ENCODE measurements around the gene GPR55.

The GPR55 gene

DNA sequence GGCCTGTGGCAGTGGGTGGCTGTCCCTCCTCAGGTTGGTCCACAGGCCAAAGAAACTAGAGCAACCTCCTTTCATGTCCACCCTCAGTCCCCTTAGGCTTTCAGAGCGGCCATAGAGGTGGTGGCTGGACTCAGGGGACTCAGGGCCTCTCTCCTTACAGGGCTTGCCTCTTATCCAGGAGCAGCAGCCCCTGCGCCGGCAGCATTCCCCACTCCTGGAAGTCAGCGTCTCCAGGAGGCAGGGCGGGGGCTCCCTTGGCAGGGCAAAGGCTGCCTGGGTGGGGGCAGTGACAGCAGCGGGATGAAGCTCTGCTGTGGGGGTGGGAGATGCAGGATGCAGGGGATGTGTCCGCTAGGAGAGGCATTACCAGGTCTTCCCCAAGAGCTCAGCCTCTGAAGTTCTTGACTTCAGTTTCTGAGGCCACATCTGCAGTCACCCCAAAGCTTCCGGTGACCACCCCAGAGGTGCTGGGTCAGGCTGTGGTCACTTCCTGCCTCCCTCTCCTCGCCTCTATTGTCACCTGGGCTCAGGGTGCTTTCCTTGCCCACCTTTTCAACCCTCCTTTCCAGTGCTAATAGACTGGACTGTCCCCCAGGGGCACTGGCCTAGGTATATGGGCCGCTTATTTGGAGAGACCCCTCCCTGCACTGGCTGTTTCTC is 8.6 kb upstream of the GPR55 start:
- DNase-seq = no peak

DNA sequence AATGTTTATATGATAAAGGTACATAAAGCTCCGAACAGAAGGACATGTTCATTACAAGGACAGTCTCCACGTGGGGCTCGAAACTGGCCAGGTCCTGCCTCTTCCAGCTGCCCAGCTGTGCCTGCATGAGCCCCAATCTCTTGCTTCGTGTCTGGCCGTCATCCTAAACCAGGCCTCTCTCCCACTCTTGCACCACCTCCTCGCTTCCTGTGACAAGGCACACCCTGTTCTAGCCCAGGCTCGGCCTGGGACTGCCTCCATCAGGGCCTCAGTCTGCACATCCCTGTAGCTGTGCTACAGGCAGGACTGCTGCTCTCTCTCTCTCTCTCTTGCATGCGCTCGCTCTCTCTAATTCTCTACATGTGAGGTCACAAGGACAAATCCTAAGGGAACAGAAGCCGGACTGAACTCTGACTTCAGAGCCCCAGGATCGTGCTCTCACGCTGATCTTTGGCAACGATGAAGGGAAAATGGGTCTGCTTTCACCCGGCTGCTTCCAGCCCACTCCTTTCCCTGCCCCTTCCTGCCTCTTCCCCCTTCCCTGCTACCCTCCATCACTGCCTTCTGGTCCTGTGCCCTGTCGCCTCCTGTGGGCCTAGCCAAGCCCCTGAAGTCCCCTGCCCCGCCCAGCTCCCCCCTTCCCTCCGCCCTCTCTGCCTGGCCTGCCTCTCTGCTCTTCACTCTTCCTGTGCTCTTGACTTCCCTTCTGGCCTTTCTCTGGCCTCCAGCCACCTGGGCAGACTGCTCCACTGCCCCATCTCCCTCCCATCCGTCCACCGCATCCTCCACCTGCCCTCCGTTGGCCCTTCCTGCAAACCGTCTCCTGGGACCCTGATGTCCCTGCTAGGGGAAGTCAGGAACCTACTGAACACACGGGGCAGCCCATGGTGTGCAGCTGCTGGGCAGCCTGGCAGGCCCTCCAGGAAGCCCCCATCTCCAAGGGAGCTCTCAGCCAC is 7.8 kb upstream of the GPR55 start:
- no peak for DNase-seq

- no peak for DNase-seq
Measured at GRCh38 chr2:230931556-230932231, 6.7 kb upstream of the GPR55 start.

GRCh38 chr2:230930928-230931555 is 6.0 kb upstream of the GPR55 start:
- DNase-seq = no peak

DNA sequence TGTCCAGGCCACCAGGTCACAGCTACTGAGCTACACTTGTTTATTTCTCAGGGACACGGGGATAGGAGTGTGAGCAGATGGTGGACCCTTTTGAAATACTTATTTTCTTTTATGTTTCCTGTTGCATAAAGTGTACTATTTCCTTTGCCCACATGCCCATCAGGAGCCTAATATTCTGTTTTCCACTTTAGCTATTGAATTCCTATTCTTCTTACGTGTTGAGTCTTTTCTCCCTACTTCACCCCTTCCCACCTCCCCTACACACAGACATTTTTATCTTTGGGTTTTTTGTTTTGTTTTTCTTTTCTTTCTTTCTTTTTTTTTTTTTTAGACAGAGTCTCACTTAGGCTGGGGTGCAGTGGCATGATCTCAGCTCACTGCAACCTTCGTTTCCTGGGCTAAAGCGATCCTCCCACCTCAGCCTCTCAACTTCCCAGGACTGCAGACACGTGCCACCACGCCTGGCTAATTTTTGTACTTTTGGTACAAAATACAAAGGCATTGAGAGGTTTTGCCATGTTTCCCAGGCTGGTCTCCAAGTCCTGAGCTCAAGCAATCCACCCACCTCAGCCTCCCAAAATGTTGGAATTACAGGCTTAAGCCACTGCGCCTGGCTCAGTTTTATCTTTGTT is 5.2 kb upstream of the GPR55 start:
- DNase-seq = no peak

DNA sequence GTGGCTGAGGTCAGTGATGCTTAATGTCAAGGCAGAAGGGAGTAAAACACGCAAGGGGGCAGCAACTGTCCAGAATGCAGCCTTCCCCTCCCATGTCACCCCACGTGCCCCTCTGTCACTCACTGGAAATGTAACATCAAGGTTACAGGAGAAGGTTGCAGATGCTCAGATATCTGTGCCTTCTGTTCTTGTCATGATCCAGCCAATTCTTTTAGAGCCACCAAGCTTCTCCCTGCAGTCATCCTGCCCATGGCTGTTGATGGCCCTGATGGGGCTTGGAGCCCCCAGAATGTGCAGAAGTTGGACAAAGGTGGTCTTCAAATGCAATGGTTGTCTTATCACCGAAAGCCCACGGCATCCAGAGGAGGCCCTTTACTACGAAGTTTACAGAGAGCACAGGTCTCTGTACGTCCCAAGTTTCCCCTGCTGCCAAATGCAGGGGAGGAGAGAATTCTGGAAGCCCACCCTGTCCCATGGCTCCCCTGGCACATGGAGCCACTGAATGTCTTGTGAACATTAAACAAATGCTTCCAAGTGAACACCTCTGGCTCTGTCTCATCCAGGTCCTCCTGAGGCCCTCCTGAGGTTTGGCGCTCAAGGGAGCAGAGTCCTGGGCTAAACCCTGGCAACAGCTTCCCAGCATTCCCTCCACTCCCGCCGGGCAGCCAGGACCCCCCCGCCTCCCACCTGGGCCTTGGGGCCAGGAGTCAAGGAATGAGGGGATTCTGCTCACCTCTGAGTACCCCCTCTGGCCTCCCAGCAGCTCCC is 4.5 kb upstream of the GPR55 start:
- no peak for DNase-seq

- no peak for DNase-seq
Measured at GRCh38 chr2:230928701-230929380, 3.8 kb upstream of the GPR55 start.

DNA sequence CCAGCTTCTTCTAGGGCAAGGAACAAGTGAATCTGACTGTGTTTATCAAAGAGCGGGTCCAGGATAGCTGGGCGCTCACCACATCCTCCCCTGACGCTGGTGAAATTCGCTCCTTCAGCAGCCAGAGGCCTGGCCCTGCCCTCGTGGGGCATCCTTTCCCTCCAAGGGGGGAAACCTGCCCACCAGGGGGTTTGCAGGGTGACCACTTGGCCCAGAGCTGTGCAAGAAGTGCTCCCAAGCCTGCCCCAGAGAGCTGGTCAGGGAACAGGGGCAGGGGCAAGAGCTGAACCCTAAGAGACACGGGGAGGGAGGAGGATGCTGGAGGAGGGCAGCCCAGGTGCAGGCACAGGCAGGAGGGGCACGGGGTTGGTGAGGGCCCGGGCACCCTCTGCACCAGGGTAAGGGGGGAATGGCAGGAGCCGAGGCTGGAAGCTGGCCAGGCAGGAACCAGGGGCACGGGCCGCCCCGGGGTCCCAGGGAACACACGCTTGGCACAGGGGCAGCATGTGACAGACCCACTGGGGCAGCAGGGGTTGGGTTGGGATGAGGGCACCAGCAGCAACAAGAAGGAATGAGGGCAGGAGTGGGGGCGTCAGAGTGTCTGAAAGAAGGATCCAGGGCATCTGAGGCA is 2.8 kb upstream of the GPR55 start:
- no peak for DNase-seq

- no peak for DNase-seq
Measured at GRCh38 chr2:230925879-230926765, 1.1 kb upstream of the GPR55 start.

- DNase-seq = no peak
Measured at GRCh38 chr2:230925443-230925878, 419 bp upstream of the GPR55 start.

- no peak for DNase-seq
Measured at GRCh38 chr2:230924092-230924469, 961 bp downstream of the GPR55 start.

DNA sequence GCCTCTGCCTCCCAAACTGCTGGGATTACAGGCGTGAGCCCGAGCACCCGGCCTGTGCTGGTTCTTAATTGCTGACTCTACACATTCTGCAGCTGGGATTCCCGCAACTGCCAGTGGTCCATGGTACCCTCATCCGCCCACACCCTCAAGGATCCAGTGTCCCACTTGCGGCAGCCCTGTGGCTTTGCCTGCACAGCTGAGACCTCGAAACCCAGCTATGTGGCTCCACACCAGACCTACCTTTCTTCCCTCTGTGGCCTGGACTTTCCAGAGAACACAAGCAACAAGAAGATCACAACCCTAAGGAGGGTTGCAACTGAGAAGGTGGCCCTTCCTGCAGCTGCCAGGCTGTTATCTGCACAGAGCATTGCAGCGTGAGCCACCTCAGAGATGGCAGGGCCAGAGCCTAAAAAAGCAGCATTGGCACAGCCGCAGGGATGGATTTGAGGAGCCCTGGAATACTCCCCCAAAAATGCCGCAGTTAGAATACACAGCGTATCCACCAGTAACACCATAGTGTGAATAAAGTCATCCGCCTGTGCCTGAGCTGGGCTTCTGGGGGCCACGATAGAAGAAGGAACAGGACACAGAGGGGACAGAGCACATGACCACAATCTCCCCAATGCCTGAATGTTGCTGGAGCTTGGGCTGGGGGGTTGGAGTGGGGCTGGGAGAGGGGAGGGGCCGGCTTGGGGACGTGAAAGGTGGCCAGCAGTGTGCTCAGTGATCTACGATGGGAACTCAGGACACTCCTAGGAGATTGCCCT is 1.9 kb downstream of the GPR55 start:
- DNase-seq = no peak

DNA sequence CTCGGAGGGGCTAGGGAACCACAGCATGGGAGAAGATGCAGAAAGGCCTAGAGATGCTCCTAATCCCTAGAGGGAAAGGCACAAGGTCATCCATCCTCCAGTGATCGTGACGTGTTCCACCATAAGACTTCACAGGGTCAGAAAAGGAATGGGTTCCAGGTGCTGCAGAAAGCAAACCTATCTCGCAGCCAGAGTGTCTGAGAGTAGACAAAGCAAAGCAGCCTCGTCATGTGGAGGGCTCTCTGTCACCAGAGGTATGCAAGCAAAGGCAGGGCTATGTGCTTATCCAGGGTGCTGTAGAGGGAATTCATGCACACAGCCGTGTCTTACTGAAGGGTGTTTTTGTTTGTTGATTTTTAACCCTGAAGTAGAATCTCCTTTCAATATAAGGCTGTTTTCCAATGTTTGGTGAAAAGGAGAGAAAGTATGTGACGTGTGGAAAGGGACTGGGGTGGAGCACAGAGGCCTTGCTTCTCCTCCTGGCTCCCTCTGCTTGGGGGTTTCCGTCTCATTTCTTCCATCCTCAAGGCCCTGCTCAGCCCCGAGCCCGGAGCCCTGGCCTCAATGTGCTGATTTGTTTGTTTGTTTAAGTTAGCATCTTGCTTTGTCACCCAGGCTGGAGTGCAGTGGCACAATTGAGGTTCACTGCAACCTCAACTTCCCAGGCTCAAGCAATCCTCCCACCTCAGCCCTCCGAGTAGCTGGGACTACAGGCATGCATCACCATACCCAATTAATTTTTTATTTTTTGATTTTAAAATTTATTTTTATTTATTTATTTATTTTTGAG is 3.0 kb downstream of the GPR55 start:
- DNase-seq = no peak

DNA sequence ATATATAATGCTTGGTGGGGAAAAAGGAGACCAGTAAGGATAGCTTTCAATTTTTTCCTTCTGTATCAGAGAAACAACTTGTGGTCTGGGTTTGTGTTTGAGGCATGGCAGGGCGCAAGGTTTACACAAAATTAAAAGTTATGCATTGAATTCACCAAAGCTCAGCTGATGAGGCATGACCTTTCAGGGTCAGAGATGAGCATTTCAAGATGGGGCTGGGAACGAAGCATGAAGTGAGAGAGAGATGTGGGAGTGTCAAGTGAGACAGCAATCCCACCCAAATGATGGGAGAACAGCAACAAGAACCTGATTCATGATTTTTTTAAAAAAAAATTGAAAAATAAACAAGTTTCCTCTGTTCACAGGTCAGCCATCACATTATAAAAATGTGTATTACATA is 4.9 kb downstream of the GPR55 start:
- no peak for DNase-seq

- DNase-seq = no peak
Measured at GRCh38 chr2:230919681-230920080, 5.4 kb downstream of the GPR55 start.

DNA sequence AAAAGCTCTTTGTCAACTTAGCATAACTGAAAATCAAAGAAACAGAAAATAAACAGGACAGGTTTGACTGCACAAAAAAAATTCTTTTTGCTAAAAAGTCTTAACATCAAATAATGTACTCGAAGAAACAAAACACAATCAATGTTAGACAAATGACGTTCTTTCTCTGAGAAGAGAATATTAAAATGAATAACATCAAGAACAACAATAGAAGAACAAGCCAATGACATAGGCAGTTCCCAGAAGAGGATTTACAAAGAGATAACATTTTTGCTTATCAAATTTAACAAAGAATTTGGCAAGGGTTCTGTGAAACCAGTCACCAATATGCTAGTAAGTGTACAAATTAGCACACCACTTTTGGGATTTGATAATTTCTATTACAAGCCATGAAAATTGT is 5.8 kb downstream of the GPR55 start:
- DNase-seq = no peak

- DNase-seq = no peak
Measured at GRCh38 chr2:230916218-230916617, 8.8 kb downstream of the GPR55 start.

DNA sequence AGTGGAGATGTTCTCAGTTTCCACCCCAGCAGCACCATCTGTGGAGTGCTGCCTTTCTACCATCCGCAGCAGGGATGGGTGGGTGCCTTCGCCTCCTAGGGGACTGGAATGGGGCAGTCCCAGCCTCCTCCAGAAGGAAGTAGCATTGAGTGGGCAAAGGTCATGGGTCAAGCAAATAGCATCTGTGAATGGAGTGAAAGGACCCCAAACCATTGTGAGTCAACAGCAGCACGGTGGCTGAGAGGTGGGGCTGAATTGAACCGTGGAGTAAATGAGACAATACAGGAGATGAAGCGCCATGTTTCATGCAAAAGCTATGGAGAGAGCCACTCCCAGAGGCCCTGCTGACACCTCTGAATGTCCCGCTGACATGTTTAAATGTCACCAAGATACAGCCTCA is 9.7 kb downstream of the GPR55 start:
- DNase-seq = no peak

All from NCI-H226 (cell line).